Calu3 (cell line): ENCODE measurements around the gene PAF1. TPM values are rescaled to one million over a fixed set of nuclear protein-coding genes. Genes with fewer than 3 reads are reported as not detected.

Experiments used
- BruUV-seq: library from RNA; stranded (reverse); fragments of 400-500 nt; replicated peaks from 2 replicates; lab custom pipeline; 2021; lab: Mats Ljungman, UMichigan
- CTCF ChIA-PET: fragments of 300-600 bp; sonication (Branson Sonifier 250); formaldehyde crosslinking; loops from one replicate; lab custom pipeline; 2022; ENCODE audit warnings: antibody characterized with exemption; lab: Charles Lee
- DNase-seq: peaks from one replicate; pipeline ENCODE4 v3.0.0; 2022
- H3K27ac Mint-ChIP-seq: one replicate; pipeline ENCODE4 v1.8.0; 2022; ENCODE audit warnings: mixed read lengths; ENCODE audit not compliant: unreplicated experiment
- H3K27me3 Mint-ChIP-seq: one replicate; pipeline ENCODE4 v1.8.0; 2022; ENCODE audit warnings: mixed read lengths; ENCODE audit not compliant: unreplicated experiment
- H3K36me3 Mint-ChIP-seq: one replicate; pipeline ENCODE4 v1.8.0; 2022; ENCODE audit warnings: mild to moderate bottlenecking, moderate library complexity, mixed read lengths; ENCODE audit not compliant: insufficient read depth, unreplicated experiment
- H3K4me1 Mint-ChIP-seq: one replicate; pipeline ENCODE4 v1.8.0; 2022; ENCODE audit warnings: mild to moderate bottlenecking, low read depth, mixed read lengths; ENCODE audit not compliant: unreplicated experiment
- H3K4me3 Mint-ChIP-seq: one replicate; pipeline ENCODE4 v1.8.0; 2022; ENCODE audit warnings: mild to moderate bottlenecking, low read depth, moderate library complexity, mixed read lengths; ENCODE audit not compliant: unreplicated experiment
- H3K9me3 Mint-ChIP-seq: one replicate; pipeline ENCODE4 v1.8.0; 2022; ENCODE audit warnings: low read depth, mixed read lengths; ENCODE audit not compliant: unreplicated experiment
- intact Hi-C: fragments of 100-400 bp; cut with micrococcal nuclease; formaldehyde crosslinking; loops from one replicate; pipeline ENCODE4 v1.10.0; 2022; ENCODE audit not compliant: unreplicated experiment
- total RNA-seq: library from RNA; stranded (reverse); gene quantifications from 2 replicates; pipeline ENCODE4 v1.2.3, GENCODE V29; 2022
- TF ChIP-seq, protein P1 (sequence below): fragments of 200-600 bp; IDR thresholded peaks from one replicate; pipeline ENCODE4 v1.8.0; 2022; ENCODE audit warnings: antibody characterized with exemption; ENCODE audit not compliant: unreplicated experiment

The PAF1 gene
- total RNA-seq, 1 experiment from 2014 or later = 64.3 TPM

GRCh38 chr19:39401549-39402345 is 10.8 kb upstream of the PAF1 start:
- CTCF ChIA-PET = interaction anchor here (0.6 to 2.2 kb wide), 4 partner anchors 10 to 392 kb away, joined by 3 to 10 read pairs (median 4); partner anchors contain the start of genes PLEKHG2 and RPS16
- Mint-ChIP-seq H3K27me3 (no peaks in the 10 kb centered on the region), H3K9me3 (no peaks in the 10 kb centered on the region), H3K4me1 (peaks cover 75% of the 10 kb centered on the region), H3K27ac (peak overlapping the region; percentile 94), H3K36me3 (peaks cover 90% of the 10 kb centered on the region), H3K4me3 (peak overlapping the region; percentile 73)
- intact Hi-C loops = no loop called here
- DNase-seq = peak; percentile 56
- TF ChIP-seq, protein P1, sequence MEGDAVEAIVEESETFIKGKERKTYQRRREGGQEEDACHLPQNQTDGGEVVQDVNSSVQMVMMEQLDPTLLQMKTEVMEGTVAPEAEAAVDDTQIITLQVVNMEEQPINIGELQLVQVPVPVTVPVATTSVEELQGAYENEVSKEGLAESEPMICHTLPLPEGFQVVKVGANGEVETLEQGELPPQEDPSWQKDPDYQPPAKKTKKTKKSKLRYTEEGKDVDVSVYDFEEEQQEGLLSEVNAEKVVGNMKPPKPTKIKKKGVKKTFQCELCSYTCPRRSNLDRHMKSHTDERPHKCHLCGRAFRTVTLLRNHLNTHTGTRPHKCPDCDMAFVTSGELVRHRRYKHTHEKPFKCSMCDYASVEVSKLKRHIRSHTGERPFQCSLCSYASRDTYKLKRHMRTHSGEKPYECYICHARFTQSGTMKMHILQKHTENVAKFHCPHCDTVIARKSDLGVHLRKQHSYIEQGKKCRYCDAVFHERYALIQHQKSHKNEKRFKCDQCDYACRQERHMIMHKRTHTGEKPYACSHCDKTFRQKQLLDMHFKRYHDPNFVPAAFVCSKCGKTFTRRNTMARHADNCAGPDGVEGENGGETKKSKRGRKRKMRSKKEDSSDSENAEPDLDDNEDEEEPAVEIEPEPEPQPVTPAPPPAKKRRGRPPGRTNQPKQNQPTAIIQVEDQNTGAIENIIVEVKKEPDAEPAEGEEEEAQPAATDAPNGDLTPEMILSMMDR = no peak
- BruUV-seq = no TSS peak

DNA sequence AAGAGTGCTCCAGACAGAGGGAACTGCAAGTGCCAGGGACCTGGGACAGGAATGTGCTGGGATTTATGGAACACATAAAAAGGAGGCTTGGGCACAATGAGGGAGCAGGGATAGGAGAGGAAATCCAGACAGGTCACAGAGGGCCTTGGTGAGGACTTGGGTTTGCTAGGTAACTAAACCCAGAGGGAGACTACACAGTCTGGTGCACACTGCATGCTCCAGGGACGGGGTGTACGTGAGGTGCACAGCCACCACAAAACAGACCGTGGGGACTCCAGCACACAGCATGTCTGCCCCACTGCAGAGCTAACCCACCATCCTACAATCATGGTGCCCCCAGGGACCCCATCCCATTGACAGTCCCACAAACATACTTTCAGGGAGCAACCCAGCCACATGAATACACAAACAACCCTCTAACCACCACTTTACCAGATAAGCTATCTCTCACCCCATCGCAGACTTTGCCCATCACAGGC is 10.2 kb upstream of the PAF1 start:
- H3K36me3 Mint-ChIP-seq = peaks cover 86% of the 10 kb centered on the region
- TF ChIP-seq, protein P1 = no peak
- peak overlapping the region; percentile 94 for H3K27ac Mint-ChIP-seq
- CTCF ChIA-PET = interaction anchor here (0.6 to 2.2 kb wide), 4 partner anchors 11 to 393 kb away, joined by 3 to 10 read pairs (median 4); partner anchors contain the start of genes PLEKHG2 and RPS16
- TSS peak; percentile 3 for BruUV-seq
- H3K9me3 Mint-ChIP-seq = no peaks in the 10 kb centered on the region
- H3K4me3 Mint-ChIP-seq = peak overlapping the region; percentile 73
- DNase-seq = no peak
- H3K4me1 Mint-ChIP-seq = peaks cover 69% of the 10 kb centered on the region
- intact Hi-C loops = no loop called here
- H3K27me3 Mint-ChIP-seq = no peaks in the 10 kb centered on the region

- H3K27ac Mint-ChIP-seq = peak overlapping the region; percentile 63
- intact Hi-C loops = no loop called here
- CTCF ChIA-PET = no interaction called here
- TF ChIP-seq, protein P1 = no peak
- H3K4me1 Mint-ChIP-seq = peaks cover 66% of the 10 kb centered on the region
- H3K4me3 Mint-ChIP-seq = no peak overlapping the region
- H3K36me3 Mint-ChIP-seq = peaks cover 86% of the 10 kb centered on the region
- no peak for DNase-seq
- BruUV-seq = no TSS peak
- H3K27me3 Mint-ChIP-seq = no peaks in the 10 kb centered on the region
- H3K9me3 Mint-ChIP-seq = no peaks in the 10 kb centered on the region
Measured at GRCh38 chr19:39400061-39400460, 9.2 kb upstream of the PAF1 start.

GRCh38 chr19:39399668-39400050 is 8.8 kb upstream of the PAF1 start:
- H3K36me3 Mint-ChIP-seq = peaks cover 86% of the 10 kb centered on the region
- TF ChIP-seq, protein P1 = no peak
- H3K9me3 Mint-ChIP-seq = no peaks in the 10 kb centered on the region
- DNase-seq = no peak
- intact Hi-C loops = no loop called here
- peaks cover 66% of the 10 kb centered on the region for H3K4me1 Mint-ChIP-seq
- peak overlapping the region; percentile 63 for H3K27ac Mint-ChIP-seq
- no peak overlapping the region for H3K4me3 Mint-ChIP-seq
- CTCF ChIA-PET = no interaction called here
- H3K27me3 Mint-ChIP-seq = no peaks in the 10 kb centered on the region
- BruUV-seq = no TSS peak
